Left renal cortex interstitium (tissue), 4 donors: ENCODE measurements around the gene VTN. TPM values are rescaled to one million over a fixed set of nuclear protein-coding genes. Genes with fewer than 3 reads are reported as not detected.
"Not testable (repeated sequence)": the region's sequence is repeated elsewhere in the genome, so short reads cannot be mapped to it uniquely, and the experiment has no call there.

Experiments used
- DNase-seq, 4 donors: peaks; one replicate each; pipeline ENCODE4 v3.0.0-alpha.2; 2013; ENCODE audit warnings: low read depth in 4 of 4, low spot score in 2 of 4, missing footprints in 1 of 4
- polyA plus RNA-seq, 4 donors: library from polyadenylated mRNA; unstranded; fragments of 120-200 nt; gene quantifications; one replicate each; pipeline ENCODE4 v1.2.1, GENCODE V29; 2013; ENCODE audit not compliant: insufficient read length in 4 of 4

VTN gene
- polyA plus RNA-seq, 4 donors, result 9.2 to 39.3 (median 17.5) TPM

- no peak for DNase-seq
Observed at GRCh38 chr17:28345419-28346198, 24.5 kb downstream of the VTN start.

- no peak for DNase-seq
Observed at GRCh38 chr17:28344435-28344901, 25.6 kb downstream of the VTN start.

- no peak for DNase-seq
Observed at GRCh38 chr17:28344011-28344410, 26.1 kb downstream of the VTN start.

GRCh38 chr17:28343491-28343932 is 26.6 kb downstream of the VTN start:
- DNase-seq, result no peak

- DNase-seq, result no peak
Observed at GRCh38 chr17:28342313-28342712, 27.8 kb downstream of the VTN start.

GRCh38 chr17:28341516-28341915 is 28.6 kb downstream of the VTN start:
- no peak for DNase-seq

GRCh38 chr17:28340374-28340773 is 29.7 kb downstream of the VTN start:
- DNase-seq, result no peak

- DNase-seq, result no peak
Observed at GRCh38 chr17:28339431-28339830, 30.7 kb downstream of the VTN start.

- DNase-seq, result not testable (repeated sequence)
Observed at GRCh38 chr17:28338769-28339212, 31.3 kb downstream of the VTN start.

- DNase-seq, result no peak
Observed at GRCh38 chr17:28338056-28338768, 31.9 kb downstream of the VTN start.

- DNase-seq, result peak in 2 of 4 donors; percentile 67 to 73
Observed at GRCh38 chr17:28335959-28336871, 33.9 kb downstream of the VTN start.

GRCh38 chr17:28335201-28335958 is 34.7 kb downstream of the VTN start, which contains the start of the genes IFT20 and TNFAIP1:
TSS of gene IFT20 (minus strand) at chr17:28335472. CDS start at chr17:28331985, 3,487 bp downstream.
TSS of gene TNFAIP1 (plus strand) at chr17:28335761. CDS start at chr17:28339522, 3,761 bp downstream.
- DNase-seq, result peak; percentile 97 to 99 (median 99)

- no peak for DNase-seq
Observed at GRCh38 chr17:28334666-28335200, 35.4 kb downstream of the VTN start.

- no peak for DNase-seq
Observed at GRCh38 chr17:28334171-28334570, 35.9 kb downstream of the VTN start.

- no peak for DNase-seq
Observed at GRCh38 chr17:28333083-28333746, 36.9 kb downstream of the VTN start.

GRCh38 chr17:28331891-28332420 is 38.2 kb downstream of the VTN start:
- DNase-seq, result no peak

GRCh38 chr17:28330671-28331070 is 39.4 kb downstream of the VTN start:
- DNase-seq, result no peak

- no peak for DNase-seq
Observed at GRCh38 chr17:28328325-28328724, 41.8 kb downstream of the VTN start.

- no peak for DNase-seq
Observed at GRCh38 chr17:28327709-28328108, 42.4 kb downstream of the VTN start.
